HG02798 (cell line): ENCODE data around the gene C18orf32.
"Not testable (repeated sequence)": the region's sequence is repeated elsewhere in the genome, so short reads cannot be mapped to it uniquely, and the experiment has no call there.

Source experiments
- ATAC-seq: cut with Tn5 transposase; IDR thresholded peaks from one replicate; pipeline ENCODE4 v1.9.1; 2021; ENCODE audit warnings: mild to moderate bottlenecking; ENCODE audit not compliant: unreplicated experiment, poor library complexity

Gene C18orf32

DNA sequence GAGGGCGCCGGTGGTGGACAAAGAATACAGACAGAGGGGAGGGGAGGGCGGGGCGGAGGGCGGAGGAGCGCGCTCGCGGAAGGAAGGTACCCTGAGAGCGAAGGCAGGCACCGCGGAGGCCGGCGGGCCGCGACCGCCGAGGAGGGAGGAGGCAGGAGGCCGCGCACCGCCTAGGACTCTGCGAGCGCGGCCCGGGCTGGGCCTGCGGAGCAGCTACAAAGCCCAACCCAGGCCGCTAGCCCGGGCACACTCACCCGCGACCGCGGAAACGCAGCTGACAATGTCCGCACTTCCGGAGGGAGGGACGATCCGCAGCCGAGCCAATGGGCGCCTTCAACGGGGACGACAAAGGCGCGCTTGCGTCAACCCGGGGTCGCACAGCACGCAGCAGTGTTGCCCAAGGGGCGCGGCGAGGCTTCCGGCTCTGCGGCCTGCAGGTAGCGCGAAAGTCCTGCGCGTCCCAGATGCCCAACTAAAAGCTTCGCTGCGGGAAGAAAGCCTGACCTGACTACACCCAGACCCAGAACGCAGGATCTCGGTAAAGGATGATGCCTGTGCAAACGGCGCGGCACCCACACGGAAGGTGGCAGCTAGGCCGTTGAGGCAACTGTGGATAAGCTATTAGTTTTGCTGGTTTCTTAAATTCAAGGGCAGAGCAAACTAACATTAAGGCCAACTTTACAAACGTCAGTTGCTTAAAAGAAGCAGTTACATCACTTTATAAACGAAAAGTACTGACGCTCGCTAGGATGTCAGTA lies at the start of gene C18orf32:
TSS of gene C18orf32 (minus strand) at position 282 of the 758 bp plus-strand sequence. CDS start 3,486 bp downstream, outside the sequence.
- ATAC-seq: peak; percentile 98

DNA sequence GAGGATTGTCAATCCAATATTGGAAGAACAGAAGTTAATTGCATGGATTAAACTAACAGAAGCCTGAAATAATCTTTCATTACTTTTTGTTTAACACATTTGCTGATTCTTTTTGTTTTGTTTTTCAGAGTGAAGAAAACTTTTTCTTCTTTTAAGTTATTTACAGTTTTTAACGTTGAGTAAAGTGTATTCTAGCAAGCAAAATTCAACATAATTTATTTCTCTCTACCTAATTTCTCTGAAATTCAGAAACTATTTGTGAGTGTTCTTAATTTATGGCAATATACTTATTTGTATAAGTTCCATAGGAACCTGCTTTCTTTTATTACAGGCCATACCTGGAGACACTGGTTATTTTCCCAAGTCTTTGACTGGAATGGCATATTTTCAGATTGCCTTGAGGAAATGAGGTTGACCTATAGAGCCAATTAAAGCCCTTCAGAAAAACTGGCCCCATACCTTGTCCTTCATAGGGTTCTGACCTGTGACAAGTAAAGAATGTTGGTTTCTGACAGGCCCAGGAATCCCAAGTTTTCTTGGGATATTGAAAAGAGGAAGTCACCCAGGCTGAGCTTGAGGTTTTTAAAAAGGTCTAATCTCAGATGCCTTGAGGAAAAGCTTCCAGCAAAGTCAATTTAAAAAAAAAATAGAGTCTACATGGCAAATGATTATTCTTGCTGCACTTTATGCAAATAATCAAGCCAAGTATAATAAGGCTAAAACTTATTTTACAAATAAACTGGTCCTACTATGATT lies 48.0 kb upstream of the C18orf32 start:
- ATAC-seq: no peak

DNA sequence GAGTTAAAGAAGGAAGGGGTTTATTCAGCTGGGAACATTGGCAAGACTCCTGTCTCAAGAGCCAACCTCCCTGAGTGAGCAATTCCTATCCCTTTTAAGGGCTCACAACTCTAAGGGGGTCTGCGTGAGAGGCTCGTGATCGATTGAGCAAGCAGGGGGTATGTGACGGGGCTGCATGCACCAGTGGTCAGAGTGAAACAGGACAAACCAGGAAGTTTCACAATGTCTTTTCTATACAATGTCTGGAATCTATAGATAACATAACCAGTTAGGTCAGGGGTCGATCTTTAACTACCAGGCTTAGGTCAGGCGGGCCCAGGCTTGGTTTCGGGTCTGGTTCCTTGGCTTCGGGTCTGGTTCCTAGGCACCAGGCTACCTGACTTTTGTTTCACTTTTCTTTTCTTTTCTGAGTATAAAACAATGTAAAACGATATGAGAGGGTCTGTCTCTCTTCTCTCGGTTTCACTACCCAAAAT lies 44.7 kb upstream of the C18orf32 start:
- ATAC-seq: no peak

DNA sequence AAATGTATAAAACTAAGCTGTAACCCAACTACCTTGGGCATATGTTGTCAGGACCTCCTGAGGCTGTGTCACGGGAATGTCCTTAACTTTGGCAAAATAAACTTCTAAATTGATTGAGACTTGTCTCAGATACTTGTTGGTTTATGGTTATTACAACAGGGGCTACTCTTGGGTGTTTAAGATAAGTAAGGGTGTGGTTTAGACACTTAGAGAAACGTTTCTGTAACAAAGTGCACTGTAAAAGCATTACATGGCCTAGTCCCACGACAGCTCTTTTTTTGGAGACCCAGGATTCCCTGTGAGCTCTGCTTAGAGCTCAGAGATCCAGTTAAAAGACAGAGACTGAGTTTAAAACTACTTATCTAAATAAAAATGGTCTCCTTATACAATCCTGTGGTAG lies 42.6 kb upstream of the C18orf32 start:
- no peak for ATAC-seq

DNA sequence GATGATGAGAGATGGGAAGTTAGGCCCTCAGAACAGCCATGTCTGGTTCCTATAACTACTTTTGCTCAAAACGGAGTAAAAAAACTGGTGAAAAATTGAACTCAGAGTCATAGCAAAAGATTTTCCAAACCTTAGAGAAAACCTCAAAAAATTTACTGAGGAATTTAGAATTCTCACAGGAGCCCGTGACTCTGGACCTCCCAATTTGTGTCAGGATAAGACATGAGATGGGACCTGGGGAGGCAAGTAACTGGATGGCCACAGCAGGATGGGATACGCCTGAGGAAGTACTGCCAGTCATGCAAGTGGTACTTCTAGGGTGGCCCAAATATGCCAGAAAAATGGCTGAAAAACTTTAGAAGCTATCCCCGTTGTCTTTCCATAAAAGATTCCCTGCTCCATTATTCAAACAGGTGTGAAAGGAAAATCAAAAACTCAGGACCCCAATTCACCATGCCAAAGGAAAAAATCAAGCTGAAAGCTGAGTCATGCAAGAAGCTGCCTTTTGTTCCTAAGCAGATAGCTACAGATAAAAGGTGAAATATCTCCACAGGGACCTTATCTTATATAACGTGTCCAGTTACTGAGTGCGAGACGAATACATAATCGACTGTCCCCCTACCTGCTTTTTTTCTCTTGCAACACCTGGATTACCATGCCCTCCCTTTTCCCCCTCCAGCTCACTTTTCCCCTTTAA lies 40.7 kb upstream of the C18orf32 start:
- no peak for ATAC-seq

DNA sequence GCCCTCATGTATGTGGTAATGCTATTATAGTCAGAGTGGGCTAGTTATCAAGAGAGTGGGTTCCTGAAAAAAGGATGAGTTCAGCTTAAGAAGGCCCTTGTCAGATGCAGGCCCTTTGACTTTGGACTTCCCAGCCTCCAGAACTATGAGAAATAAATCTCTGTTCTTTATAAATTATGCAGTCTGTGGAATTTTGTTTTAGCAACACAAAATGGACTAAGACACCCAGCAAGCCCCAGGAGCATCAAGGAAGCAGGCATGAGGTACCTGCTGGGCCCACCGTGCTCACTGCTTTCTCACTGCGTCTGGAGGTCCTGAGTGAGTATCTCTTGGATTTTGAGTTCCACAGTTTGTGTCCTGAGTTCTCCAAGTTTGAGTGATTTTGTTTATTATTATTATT lies 38.9 kb upstream of the C18orf32 start:
- no peak for ATAC-seq

DNA sequence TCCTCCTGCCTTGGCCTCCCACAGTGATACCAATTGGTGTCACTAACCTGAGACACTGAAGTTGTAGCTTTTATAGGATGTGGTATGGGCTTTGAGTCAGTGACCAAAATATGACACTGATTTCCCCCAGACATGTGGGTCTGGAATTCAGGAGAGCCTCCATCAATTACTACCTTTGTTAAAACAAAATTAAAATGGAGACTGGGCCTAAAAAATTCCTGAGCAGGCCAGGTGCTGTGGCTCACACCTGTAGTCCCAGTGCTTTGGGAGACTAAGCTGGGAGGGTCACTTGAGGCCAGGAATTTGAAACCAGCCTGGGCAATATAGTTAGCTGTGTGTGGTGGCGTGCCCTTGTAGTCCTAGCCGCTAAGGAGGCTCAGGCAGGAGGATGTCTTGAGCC lies 37.9 kb upstream of the C18orf32 start:
- ATAC-seq: no peak

DNA sequence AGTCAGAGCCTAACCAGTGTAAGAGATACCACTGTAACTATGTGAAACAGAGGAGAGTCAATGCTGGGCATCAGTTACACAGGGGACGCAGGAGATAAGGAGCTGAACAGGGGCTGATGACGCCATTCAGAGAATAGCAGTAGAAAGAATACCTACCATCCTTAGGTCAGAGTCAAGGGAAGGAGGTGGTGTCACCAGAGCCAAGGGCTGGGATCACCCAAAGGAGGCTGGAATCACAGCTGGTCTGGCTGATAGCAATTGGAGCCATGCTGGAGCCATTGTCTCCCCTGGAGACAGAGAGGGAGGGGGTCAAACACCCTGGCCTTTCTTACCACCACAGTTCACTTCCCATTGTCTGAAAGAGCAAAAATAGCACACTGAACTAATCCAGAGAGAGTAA lies 37.3 kb upstream of the C18orf32 start:
- no peak for ATAC-seq

DNA sequence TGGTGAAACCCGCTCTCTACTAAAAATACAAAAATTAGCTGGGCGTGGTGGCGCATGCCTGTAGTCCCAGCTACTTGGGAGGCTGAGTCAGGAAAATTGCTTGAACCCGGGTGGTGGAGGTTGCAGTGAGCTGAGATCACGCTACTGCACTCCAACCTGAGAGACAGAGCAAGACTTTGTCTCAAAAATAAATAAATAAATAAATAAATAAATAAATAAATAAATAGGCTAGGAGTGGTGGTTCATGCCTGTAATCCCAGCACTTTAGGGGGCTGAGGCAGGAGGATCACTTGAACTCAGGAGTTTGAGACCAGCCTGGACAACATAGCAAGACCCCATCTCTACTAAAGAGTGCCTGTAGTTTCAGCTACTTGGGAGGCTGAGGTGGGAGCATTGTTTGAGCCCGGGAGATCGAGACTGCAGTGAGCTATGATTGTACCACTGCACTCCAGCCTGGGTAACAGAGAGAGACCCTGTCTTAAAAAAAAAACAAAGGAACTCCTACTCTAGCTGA lies 36.6 kb upstream of the C18orf32 start:
- ATAC-seq: not testable (repeated sequence)

DNA sequence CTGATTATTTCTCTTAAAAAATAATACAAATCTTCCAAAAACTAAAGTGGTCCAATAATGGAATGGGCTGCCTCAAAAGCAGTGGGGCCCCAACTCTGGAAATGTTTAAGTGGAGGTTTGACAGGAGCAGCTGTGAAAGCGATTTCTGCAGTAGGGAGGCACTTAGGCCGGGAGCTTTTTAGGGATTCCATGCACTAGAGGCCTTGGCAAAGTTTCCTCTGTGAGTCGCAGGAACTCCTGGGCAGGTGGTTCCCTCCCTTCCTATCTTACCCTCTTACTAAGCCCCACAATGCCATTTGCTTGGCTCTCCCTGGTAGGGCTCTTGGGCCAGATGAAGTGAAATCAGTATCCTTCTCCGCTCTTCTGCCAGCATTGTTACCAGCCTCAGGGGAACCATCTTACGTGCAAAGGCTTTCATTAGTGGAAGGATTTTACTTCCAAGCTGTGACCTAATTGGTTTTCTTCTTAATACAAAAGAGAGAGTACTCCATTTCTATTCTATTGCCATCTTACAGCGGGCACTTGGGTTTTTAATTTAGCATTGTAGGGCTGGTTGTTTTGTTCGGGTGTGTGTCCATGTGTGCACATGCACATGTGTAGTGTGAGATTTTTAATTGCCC lies 34.3 kb upstream of the C18orf32 start:
- ATAC-seq: no peak

DNA sequence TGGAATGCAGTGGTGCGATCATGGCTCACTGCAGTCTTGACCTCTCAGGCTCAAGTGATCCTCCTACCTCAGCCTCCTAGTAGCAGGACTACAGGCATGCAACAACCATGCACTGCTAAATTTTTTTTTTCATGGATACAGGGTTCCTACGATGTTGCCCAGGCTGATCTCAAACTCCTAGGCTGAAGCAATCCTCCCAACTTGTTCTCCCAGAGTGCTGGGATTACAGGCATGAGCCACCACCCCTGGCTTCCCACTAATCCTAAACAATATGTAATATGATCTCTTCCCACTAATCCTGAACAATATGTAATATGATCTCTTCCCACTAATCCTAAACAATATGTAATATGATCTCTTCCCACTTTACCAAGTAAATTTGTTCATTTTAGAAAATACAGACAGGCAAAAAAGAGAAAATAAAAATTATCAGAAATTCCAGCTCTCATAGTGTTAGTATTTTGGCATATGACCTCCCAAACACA lies 33.7 kb upstream of the C18orf32 start:
- no peak for ATAC-seq

DNA sequence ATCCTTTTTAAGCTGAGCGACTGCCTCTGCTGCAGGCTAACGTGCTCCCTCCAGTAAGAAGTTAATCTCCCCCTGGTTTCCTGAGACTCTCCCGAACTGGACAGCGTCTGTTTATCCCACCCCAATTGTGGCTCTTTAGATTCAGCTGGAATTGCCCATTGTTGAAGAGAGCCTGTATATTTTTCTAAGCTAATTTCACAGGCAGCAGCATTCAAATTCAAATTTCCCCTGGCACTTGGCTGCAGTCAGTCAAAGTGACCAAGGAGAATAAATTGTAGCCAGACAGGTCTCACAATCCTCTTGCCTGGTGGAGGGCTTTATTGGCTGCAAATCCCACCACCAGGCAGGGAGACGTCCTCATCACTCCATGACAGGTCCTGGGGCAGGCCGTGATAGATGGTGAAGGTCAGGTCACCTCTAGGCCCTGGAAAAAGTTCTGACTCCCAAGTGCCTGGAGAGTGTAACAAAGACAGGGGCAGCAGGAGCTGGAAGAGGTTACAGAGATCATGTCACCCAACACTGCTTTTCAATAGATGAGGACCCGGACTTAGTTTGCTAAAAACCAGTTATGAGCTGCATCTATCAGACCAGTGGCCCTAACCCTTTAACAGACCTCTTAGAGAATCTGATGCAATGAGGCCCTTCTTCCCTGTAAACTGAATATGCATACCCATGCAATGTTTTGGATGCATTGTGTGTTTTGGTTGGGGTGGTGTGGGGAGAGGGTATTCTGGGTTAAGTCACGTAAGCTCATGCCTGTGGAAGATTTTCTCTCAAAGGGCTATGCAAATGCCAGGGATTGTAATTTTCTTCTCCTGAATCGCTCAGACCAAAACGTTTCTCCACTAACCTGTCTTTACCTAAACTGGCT lies 32.3 kb upstream of the C18orf32 start:
- ATAC-seq: no peak

DNA sequence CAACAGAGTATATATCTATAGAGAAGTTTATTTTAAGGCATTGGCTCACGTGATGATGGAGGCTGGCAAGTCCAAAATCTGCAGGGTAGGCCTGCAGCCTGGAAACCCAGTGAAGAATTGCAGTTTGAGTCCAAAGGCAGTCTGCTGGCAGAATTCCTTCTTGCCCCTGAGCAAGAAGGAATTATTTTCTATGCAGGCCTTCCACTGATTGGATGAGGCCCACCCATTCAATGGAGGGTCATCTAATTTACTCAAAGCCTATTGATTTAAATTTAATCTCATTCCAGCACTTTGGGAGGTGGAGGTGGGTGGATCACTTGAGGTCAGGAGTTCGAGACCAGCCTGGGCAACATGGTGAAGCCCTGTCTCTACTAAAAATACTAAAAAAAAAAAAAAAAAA lies 30.4 kb upstream of the C18orf32 start:
- ATAC-seq: no peak

DNA sequence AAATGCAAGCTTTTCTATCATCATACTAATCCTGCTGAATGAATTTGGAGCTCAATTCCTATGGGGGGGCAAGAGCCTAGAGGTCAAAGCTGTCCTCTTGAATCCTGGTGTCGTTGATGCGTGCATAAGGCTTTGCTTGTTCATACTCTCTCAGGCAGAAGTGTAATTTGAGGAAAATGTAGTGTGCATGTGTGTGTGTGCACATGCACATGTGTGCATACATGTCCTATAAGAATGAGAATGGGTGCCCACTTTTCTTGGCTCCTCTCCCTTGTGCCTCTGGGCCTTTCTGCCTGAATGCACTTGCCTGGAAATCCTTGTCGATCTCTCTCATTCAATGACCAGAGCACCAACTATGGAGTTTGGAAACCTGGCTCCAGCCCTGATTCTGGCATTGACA lies 28.5 kb upstream of the C18orf32 start:
- no peak for ATAC-seq

DNA sequence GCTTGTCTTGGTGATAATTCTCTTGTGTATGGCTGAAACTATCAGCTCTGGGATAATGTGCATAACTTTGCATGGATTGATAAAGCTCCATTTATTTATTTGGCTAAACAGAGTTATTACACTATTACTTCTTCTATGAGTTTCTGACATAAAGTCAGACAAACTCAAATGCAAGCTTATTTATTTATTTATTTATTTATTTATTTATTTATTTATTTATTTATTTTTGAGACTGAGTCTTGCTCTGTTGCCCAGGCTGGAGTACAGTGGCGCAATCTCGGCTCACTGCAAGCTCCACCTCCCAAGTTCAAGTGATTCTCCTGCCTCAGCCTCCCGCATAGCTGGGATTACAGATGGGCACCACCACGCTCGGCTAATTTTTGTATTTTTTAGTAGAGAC lies 28.0 kb upstream of the C18orf32 start:
- not testable (repeated sequence) for ATAC-seq

DNA sequence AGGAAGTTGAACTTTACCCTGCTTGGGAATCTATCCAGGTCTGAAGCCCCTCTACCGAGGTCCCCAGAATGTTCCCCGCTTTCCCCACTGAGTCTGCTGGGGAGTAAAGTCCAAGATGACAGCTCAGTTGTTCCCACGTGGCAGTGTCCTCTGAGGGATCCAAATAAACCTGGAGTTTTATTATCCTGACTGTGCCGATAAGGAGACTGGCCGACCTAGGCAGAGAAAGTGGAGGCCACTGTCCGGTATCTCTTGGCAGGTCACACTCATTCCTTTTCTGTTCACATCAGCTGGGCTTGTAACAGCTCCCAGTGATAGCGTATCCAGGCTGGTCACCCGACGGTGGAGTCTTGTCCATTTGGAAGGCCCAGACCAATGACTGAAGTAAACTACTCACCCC lies 27.5 kb upstream of the C18orf32 start:
- ATAC-seq: no peak

DNA sequence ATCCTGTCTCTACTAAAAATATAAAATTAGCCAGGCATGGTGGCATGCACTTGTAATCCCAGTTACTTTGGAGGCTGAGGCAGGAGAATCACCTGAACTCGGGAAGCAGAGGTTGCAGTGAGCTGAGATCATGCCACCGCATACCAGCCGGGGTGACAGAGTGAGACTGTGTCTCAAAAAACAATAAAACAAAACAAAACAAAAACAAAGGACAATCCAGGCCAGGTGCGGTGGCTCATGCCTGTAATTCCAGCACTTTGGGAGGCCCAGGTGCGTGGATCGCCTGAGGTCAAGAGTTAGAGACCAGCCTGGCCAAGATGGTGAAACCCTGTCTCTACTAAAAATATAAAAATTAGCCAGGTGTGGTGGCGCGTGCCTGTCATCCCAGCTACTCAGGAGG lies 25.8 kb upstream of the C18orf32 start:
- ATAC-seq: not testable (repeated sequence)

DNA sequence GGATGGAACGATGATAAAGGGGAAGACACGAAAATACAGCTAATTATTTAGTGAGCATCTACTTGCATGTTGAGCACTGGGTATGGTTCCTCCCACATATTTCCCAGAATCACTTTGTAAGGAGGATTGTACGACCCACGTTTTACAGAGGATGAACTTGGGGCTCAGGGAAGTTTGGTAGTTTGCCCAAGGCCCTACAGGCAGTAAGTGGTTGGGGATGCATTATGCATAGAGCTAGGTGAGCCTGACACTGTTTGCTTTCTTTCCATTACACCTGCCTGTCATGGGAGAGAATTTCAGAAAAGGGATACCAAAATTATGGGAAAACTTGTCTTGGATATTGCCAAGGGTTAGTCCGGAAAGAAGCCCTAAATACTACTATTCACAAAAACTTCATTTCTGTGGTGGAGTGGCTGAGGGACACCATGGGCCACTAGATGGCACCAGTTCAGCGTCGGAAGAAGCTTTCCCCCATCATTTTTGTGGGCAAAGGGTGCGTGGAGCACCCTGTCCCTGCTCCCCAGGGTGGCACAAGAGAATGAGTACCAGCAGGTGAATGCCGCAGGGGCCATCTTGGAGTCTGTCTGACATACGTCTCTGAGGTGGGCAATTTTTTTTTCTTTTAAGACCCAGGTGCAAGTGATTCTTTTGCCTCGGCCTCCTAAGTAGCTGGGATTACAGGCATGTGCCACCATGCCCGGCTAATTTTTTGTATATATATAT lies 23.5 kb upstream of the C18orf32 start:
- ATAC-seq: no peak

DNA sequence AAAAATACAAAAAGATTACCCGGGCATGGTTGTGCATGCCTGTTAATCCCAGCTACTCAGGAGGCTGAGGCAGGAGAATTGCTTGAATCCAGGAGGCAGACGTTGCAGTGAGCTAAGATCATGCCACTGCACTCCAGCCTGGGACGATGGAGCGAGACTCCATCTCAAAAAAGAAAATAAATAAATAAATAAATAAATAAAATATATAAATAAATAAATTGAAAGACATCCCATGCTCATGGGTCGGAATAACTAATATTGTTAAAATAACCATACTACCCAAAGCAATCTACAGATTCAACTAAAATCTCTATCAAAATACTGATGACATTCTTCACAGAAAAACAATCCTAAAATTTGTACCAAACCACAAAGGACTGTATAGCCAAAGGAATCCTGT lies 19.4 kb upstream of the C18orf32 start:
- ATAC-seq: not testable (repeated sequence)
